Measurements from ENCODE around the gene IRX6.

Gene IRX6

GRCh38 chr16:55324285-55325079, 479 bp downstream of the IRX6 start:
- DNase-seq (ENCODE audit: low spot score) = peak; percentile 26

DNA sequence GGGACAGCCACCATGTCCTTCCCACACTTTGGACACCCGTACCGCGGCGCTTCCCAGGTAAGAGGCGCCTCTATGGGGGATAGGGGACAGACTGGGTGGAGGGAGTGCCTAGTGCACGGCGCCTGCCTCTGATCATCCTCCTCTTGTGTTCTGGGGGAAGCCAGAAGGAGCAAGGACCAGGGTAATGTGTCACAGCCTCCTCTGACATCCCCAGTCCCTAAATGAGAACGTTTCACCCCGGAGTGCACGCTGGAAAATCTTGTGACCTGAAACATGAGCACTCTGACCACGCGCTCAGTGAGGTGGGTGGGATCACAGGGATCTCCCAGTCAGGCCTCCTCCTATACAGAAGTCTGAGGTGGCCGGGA, 1.1 kb downstream of the IRX6 start:
- DNase-seq (ENCODE audit: low spot score) = no peak

- no peak for DNase-seq (ENCODE audit: low spot score)
These were observed 1.6 kb downstream of the IRX6 start for GRCh38 chr16:55325458-55326109.

- no peak for DNase-seq (ENCODE audit: low spot score)
These were observed 2.5 kb downstream of the IRX6 start for GRCh38 chr16:55326261-55327092.

GRCh38 chr16:55328611-55329569, 4.9 kb downstream of the IRX6 start:
- DNase-seq (ENCODE audit: low spot score) = no peak

DNA sequence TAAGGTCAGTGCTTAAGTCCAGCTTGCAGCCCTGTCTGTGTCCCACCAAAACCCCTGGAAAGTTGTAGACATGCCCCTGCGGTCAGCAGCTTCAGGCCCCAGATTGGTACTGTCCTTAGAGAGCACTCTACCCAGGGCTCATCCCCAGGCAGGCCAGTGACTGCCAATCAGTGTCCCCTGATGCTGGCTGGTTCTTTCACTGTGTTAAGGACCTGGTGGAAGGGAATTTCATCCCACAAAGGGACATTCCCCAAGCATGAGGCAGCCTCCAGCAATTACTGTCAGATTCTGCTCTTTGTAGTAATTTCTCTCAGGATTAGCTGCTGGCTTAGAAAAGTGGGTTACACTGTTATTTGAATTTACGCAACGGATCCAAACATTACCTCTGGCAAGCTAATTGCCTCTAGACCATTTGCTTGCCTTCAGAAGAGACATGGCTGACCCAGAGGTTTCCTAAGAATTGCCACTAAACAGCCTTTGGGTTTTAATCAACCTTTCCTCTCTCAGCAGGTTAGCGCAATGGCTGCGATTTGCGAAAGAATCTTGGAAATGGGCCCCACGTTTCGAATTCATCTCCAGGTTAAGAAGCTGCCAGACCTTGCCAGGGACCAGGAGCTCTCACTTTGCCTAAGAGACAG, 5.9 kb downstream of the IRX6 start:
- no peak for DNase-seq (ENCODE audit: low spot score)

DNA sequence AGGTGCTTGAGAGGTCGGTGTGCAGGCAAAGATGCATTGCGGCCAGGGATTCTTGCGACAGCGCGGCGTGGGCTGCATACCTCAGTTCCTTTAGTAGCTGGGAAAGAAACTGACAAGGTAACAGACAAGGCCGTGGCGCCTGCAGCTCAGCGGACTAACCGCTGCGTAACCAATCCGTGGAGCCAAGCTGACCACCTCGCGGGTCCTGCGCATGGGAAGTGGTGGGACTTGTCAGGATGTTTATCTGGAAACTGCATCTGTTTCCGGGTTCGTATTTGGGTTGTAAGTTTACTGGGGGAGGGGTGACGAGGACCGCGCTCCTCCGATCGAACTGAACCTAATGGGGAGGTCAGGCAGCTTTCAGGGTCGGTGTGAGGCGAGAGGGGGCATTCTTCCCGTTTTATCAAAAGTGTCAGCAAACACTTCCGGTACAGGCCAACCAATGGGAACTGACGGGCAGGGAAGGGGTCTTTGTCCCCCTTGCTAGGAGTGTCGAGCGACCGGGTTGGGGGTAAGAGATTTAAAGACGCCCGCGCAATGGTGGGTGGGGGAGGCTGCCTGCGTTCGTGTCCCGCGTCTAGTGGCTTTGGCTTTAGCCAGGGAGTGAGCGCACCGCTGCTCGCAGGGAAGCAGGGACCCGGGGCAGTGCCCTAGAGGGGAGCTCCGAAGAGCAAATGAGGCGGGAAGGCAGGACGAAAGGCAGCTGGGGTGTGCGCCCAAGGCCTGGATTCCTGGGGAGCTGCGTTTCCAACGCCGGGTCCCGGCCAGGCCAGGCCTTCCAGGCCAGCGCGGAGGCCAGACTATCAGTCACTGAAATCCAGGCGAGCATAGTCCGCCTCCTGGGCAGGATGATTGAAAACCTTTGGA, 7.0 kb downstream of the IRX6 start:
- no peak for DNase-seq (ENCODE audit: low spot score)

DNA sequence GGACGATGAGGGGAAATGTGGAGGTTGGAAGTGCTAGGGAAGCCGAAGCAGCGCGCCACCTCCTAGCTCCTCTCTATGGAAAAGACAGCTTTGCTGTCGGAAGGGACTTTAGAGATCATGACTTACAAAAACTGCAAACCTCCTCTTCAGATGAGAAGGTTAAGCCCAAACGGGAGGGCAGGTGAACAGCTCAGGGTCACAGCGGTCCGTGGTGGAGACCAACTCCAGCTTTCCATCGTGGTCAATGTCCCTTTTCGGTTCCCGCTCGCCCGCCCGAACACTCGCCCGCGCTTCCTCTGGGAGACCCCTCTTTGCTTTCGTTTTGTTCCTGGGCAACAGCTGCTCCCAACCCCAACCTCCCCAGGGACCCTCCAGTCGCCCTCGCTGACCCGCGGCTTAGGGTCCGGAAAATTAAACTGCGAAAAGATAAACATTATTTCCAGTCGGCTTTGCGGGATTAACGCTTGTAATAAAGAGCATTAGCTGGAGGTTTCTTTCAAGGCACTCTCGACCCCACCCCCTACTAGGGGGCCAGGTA, 7.7 kb downstream of the IRX6 start:
- no peak for DNase-seq (ENCODE audit: low spot score)

DNA sequence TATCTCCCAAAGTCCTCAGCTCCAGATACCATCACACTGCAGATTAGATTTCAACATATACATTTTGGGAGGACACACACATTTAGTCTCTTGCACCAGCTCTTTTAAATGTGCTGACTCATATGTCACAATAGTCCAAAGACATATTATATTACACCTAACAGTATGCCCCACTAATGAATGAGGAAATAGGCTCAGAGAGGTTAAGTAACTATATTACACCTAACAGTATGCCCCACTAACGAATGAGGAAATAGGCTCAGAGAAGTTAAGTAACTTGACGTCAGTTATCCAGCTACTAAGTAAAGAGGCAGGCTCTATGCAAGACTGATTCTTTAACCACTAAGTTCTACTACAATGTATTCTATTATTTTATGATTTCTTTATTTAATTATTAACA, 9.7 kb downstream of the IRX6 start:
- DNase-seq (ENCODE audit: low spot score) = no peak

DNA sequence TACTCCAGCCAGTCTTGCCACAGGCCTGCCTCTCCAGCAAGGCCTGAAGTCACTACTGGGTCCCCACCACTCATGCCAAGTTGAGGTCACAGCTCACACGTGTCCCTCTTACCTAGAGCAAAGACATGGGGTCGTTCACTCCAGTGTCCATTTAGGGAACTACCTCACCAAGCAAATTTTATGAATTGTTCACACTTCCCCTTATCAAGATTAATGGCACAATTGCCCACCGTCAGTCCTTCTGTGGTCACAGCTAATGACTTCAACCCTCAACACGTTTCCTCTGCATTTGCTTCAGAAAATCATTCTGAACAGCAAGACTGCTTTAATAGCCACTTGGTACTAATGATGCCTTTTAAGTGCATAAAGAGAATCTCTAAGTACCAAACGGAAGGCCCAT, 14.6 kb downstream of the IRX6 start:
- no peak for DNase-seq (ENCODE audit: low spot score)

DNA sequence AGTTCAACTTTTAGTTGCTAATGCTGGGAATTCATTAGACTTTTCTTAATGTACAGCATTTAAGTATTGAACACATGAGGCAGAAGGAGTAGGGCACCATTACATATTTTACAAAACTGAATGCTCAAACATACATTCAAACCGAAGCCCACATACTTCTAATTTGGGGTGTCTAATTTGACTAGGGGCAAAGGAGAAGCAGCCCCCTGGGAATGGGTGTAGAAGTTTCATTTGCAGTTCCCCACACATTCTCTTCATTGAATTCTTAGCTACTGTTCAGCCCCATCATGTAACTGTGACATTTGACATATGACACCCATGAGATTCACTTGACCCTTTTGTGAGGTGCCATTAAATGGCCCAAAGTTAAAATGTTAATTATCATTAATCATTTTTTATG, 16.4 kb downstream of the IRX6 start:
- DNase-seq (ENCODE audit: low spot score) = no peak

- no peak for DNase-seq (ENCODE audit: low spot score)
These were observed 17.7 kb downstream of the IRX6 start for GRCh38 chr16:55341681-55342080.

DNA sequence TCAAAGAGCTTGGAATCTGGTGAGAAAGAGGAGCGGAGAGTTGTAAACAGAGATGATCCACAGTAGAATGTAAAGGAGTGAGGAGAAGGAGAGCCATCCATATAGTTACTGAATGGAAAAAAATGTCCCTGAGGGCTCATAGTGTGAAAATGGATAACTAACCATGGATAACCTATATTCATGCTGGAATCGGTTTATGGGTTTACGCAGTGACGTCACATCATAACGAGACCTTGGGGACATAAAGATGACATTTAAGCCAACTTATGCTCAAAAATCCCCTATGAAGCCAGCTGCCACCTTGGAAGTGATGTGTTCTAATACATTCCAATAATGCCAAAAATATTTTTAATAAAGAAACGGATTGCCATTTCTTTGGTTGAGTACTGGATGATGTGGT, 22.5 kb downstream of the IRX6 start:
- no peak for DNase-seq (ENCODE audit: low spot score)

- DNase-seq (ENCODE audit: low spot score) = no peak
These were observed 25.9 kb downstream of the IRX6 start for GRCh38 chr16:55349867-55350266.

DNA sequence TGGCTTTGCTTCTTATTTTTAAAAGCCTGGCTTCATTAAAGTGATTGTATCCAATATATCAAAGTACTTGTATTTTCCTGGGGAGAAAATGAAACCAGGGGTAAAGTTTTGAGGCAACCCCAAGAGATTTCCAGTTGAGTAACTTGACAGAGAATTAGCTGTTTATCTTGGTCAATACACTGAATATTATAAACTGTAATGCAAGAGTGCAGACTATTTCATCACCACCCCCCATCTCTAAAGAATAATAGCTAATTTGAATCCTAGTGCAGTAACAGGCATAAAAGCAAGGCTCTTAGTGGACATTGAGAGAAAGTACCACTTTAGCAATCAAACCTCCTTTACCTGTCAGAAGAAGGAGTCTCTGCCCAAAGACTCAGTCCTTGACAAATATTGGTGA, 27.0 kb downstream of the IRX6 start:
- DNase-seq (ENCODE audit: low spot score) = no peak

DNA sequence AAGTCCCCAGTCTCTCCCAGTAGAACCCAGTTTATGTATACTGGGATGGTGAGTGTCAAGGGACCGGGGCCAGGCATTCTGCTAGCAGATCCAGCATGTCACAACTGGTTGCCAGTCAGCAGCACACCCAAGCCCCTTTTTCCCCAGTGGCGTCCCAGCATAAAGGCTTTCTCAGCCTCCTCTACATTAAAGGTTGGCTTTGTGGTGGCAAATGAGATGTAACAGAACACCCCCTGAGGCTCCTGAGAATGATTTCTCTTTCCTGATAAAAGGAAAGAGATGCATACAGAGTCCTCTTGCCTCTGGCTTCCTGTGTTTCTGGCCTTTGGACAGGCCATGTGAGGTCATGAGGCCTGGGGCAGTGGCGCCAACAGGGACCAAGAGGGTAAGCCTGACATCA, 27.9 kb downstream of the IRX6 start:
- DNase-seq (ENCODE audit: low spot score) = no peak

DNA sequence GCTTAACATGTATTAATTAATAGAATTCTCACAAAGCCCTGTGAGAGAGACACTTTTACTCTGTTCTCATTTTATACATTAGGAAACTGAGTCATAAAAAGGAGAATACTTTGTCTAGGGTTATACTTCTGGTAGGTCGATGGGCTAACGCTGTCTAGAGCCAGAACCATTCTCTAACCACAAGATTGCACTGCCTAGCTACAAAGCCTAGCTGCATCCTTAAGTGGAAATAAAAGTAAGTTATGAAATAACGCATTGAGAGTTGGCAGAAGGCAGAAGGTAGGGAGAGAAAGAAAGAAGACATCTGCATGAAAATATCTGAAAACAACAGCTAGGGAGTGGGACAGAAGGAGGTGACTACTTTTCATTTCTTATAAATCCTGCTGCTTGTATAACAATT, 33.2 kb downstream of the IRX6 start:
- no peak for DNase-seq (ENCODE audit: low spot score)

DNA sequence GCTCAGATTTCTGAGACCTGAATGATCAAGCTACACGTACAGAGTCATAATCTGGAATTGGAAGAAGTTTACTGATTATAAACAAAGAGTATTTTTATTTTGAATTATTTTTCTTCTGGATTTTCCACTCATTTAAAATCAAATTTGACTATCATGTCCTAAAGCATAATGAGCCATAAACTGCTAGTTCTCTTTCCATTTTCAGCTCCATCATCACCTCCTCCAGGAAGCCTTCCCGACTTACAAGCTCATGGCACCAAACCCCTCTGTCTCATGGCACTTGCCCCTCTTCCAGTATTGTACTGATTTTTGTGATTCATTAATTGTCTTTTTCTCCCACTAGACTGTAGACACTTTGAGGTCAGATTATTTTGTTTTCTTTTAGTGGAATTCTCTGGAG, 35.9 kb downstream of the IRX6 start:
- no peak for DNase-seq (ENCODE audit: low spot score)

DNA sequence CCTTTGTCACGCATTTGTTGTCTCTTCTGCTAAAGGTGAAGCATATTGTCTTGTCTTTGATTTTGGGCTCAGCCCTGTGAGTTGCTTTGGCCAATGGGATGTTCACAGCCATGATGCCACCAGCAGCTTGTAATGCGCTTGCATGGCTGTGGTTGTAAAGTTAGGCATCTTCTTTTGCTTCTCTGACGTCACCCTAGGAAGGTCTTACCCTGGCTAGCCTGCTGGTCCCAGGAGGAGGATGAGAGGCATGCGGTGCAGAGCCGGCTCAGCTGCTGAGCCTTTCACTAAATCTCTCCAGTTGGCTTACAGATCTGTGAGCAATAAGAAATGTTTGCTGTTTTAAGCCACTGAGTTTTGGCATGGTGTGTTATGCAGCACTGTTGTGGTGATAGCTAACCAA, 40.8 kb downstream of the IRX6 start:
- DNase-seq (ENCODE audit: low spot score) = no peak

DNA sequence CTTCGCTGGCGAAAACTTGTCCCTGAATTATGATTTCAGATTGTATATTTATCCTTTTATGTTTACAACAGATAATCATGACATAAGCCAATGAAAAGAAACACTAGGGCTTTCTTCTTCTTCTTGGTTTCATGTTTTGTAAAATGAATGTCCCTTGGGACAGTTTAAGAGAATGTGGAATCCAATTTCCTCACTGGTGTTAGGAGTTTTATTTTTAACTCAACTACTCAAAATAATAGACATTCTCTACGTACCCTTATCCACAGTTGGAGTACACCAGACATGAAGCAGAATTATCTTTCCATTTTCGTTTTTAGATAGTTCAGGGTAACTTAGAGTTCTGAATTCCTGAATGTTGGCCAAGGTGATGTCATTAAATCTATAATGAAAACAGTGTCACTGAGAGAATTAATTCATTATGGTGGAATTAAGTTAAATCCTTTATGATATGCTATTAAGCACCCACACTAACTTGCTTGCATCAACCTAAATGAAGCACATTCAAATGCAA, 43.4 kb downstream of the IRX6 start:
- peak; percentile 17 for DNase-seq (ENCODE audit: low spot score)

Data from GM03348 (cell line).